DND-41 (cell line): ENCODE data around the gene GTPBP6.

ENCODE experiments used
- CTCF ChIP-seq: IDR thresholded peaks from 2 replicates; pipeline ENCODE4 v1.5.1; 2012; ENCODE audit warnings: borderline replicate concordance, low read length, moderate library complexity, mild to moderate bottlenecking; ENCODE audit not compliant: poor library complexity, severe bottlenecking; ENCODE audit errors: extremely low read depth
- EZH2 ChIP-seq: IDR thresholded peaks from 3 replicates; pipeline ENCODE4 v1.6.1; 2012; ENCODE audit warnings: borderline replicate concordance, low read depth, mild to moderate bottlenecking, moderate library complexity, low read length, inconsistent platforms; ENCODE audit not compliant: severe bottlenecking

GRCh38 chrX:331825-332495, 13.4 kb upstream of the GTPBP6 start:
- TF ChIP-seq CTCF: no peak
- no peak for TF ChIP-seq EZH2
